ENCODE data around the gene GFI1B. TPM values are rescaled to one million over a fixed set of nuclear protein-coding genes. Genes with fewer than 3 reads are reported as not detected.
A peak's percentile ranks its signal among the peaks of the same experiment; 100 is the strongest.

The GFI1B gene
- total and polyA plus RNA-seq, 4 experiments from 2014 or later, result not detected

GRCh38 chr9:133009906-133010582, 31.6 kb downstream of the GFI1B start:
- Mint-ChIP-seq H3K36me3 (peaks cover 0 to 5% of the 10 kb centered on the region in 2 donors), H3K27ac (no peak overlapping the region), H3K9me3 (peaks cover 0 to 15% (median 9%) of the 10 kb centered on the region in 8 donors), H3K27me3 (peaks cover 20 to 33% of the 10 kb centered on the region in 2 donors), H3K4me1 (no peaks in the 10 kb centered on the region), H3K4me3 (no peak overlapping the region)
- Histone ChIP-seq H3K27me3 (ENCODE audit: insufficient read depth, low read length) (no peaks in the 10 kb centered on the region), H3K27ac (ENCODE audit: low read depth, low read length) (no peak overlapping the region), H3K36me3 (ENCODE audit: insufficient read depth, low read length) (no peaks in the 10 kb centered on the region), H3K9me3 (ENCODE audit: control insufficient read depth in 1 of 2, low read length in 2 of 2) (no peaks in the 10 kb centered on the region), H3K4me1 (ENCODE audit: insufficient read depth, low read length) (no peaks in the 10 kb centered on the region), H3K4me3 (ENCODE audit: low read length in 2 of 2) (no peak overlapping the region)
- POLR2A ChIA-PET (ENCODE audit: partially characterized antibody), result no interaction called here
- intact Hi-C loops (cut with micrococcal nuclease), result no loop called here
- DNase-seq, result no peak
- CTCF ChIA-PET (ENCODE audit: partially characterized antibody), result interaction anchor here (2.5 kb wide), 1 partner anchor 12 kb away, joined by 13 read pairs; no protein-coding TSS in a partner anchor

GRCh38 chr9:133014696-133015095, 36.2 kb downstream of the GFI1B start:
- Mint-ChIP-seq H3K27me3 (peaks cover 10 to 15% of the 10 kb centered on the region in 2 donors), H3K4me3 (no peak overlapping the region), H3K4me1 (no peaks in the 10 kb centered on the region), H3K9me3 (peaks cover 0 to 26% (median 14%) of the 10 kb centered on the region in 8 donors), H3K36me3 (peaks cover 0 to 5% of the 10 kb centered on the region in 2 donors), H3K27ac (peak overlapping the region in 1 of 7 donors; percentile 37)
- H3K4me3 ChIP-seq (ENCODE audit: low read length in 2 of 2), result no peak overlapping the region
- no peaks in the 10 kb centered on the region for H3K36me3 ChIP-seq (ENCODE audit: insufficient read depth, low read length)
- H3K9me3 ChIP-seq (ENCODE audit: control insufficient read depth in 1 of 2, low read length in 2 of 2), result no peaks in the 10 kb centered on the region
- no peak overlapping the region for H3K27ac ChIP-seq (ENCODE audit: low read depth, low read length)
- H3K27me3 ChIP-seq (ENCODE audit: insufficient read depth, low read length), result no peaks in the 10 kb centered on the region
- no peak for DNase-seq
- H3K4me1 ChIP-seq (ENCODE audit: insufficient read depth, low read length), result no peaks in the 10 kb centered on the region
- POLR2A ChIA-PET (ENCODE audit: partially characterized antibody), result no interaction called here
- intact Hi-C loops (cut with micrococcal nuclease), result no loop called here
- CTCF ChIA-PET (ENCODE audit: partially characterized antibody), result no interaction called here

GRCh38 chr9:133023117-133023890, 44.8 kb downstream of the GFI1B start:
- Mint-ChIP-seq H3K27me3 (peaks cover 1 to 3% of the 10 kb centered on the region in 2 donors), H3K4me3 (peak overlapping the region in 1 of 8 donors; percentile 54), H3K36me3 (no peaks in the 10 kb centered on the region), H3K27ac (peak overlapping the region in 2 of 7 donors; percentile 3 to 17), H3K4me1 (peaks cover 4 to 22% (median 16%) of the 10 kb centered on the region in 4 donors), H3K9me3 (no peaks in the 10 kb centered on the region)
- intact Hi-C loops (cut with micrococcal nuclease), result loop anchor here (10.0 kb wide), 1 partner anchor 161 kb away; no protein-coding TSS in a partner anchor
- Histone ChIP-seq H3K4me3 (ENCODE audit: low read length in 2 of 2) (no peak overlapping the region), H3K27me3 (ENCODE audit: insufficient read depth, low read length) (no peaks in the 10 kb centered on the region), H3K36me3 (ENCODE audit: insufficient read depth, low read length) (no peaks in the 10 kb centered on the region), H3K4me1 (ENCODE audit: insufficient read depth, low read length) (peaks cover 15% of the 10 kb centered on the region), H3K9me3 (ENCODE audit: control insufficient read depth in 1 of 2, low read length in 2 of 2) (no peaks in the 10 kb centered on the region), H3K27ac (ENCODE audit: low read depth, low read length) (no peak overlapping the region)
- ChIA-PET CTCF (ENCODE audit: partially characterized antibody) (interaction anchor here (1.3 to 5.1 kb wide), 10 partner anchors 9 to 451 kb away, joined by 3 to 35 read pairs (median 8); partner anchors contain the start of gene GTF3C5), POLR2A (ENCODE audit: partially characterized antibody) (interaction anchor here (1.9 kb wide), 1 partner anchor 121 kb away, joined by 8 read pairs; no protein-coding TSS in a partner anchor)
- peak in 4 of 5 donors; percentile 7 to 58 (median 14) for DNase-seq

- H3K27me3 Mint-ChIP-seq, result peaks cover 1 to 3% of the 10 kb centered on the region in 2 donors
- H3K4me1 Mint-ChIP-seq, result peaks cover 8 to 49% (median 33%) of the 10 kb centered on the region in 4 donors
- peaks cover 0 to 11% of the 10 kb centered on the region in 2 donors for H3K36me3 Mint-ChIP-seq
- Histone ChIP-seq H3K36me3 (ENCODE audit: insufficient read depth, low read length) (no peaks in the 10 kb centered on the region), H3K27ac (ENCODE audit: low read depth, low read length) (no peak overlapping the region), H3K27me3 (ENCODE audit: insufficient read depth, low read length) (no peaks in the 10 kb centered on the region), H3K9me3 (ENCODE audit: control insufficient read depth in 1 of 2, low read length in 2 of 2) (no peaks in the 10 kb centered on the region), H3K4me1 (ENCODE audit: insufficient read depth, low read length) (peaks cover 24% of the 10 kb centered on the region), H3K4me3 (ENCODE audit: low read length in 2 of 2) (no peak overlapping the region)
- H3K4me3 Mint-ChIP-seq, result peak overlapping the region in 2 of 8 donors; percentile 51 to 57
- intact Hi-C loops (cut with micrococcal nuclease), result loop anchor here (10.0 kb wide), 1 partner anchor 158 kb away; no protein-coding TSS in a partner anchor
- ChIA-PET CTCF (ENCODE audit: partially characterized antibody) (no interaction called here), POLR2A (ENCODE audit: partially characterized antibody) (no interaction called here)
- DNase-seq, result no peak
- no peaks in the 10 kb centered on the region for H3K9me3 Mint-ChIP-seq
- no peak overlapping the region for H3K27ac Mint-ChIP-seq
Measured at GRCh38 chr9:133026426-133026825, 47.9 kb downstream of the GFI1B start.

GRCh38 chr9:133027134-133027533, 48.6 kb downstream of the GFI1B start:
- DNase-seq, result no peak
- CTCF ChIA-PET (ENCODE audit: partially characterized antibody), result no interaction called here
- peak overlapping the region in 2 of 8 donors; percentile 36 to 59 for H3K4me3 Mint-ChIP-seq
- H3K4me1 Mint-ChIP-seq, result peaks cover 12 to 56% (median 39%) of the 10 kb centered on the region in 4 donors
- Histone ChIP-seq H3K27me3 (ENCODE audit: insufficient read depth, low read length) (no peaks in the 10 kb centered on the region), H3K4me1 (ENCODE audit: insufficient read depth, low read length) (peaks cover 29% of the 10 kb centered on the region), H3K36me3 (ENCODE audit: insufficient read depth, low read length) (no peaks in the 10 kb centered on the region), H3K4me3 (ENCODE audit: low read length in 2 of 2) (no peak overlapping the region), H3K27ac (ENCODE audit: low read depth, low read length) (no peak overlapping the region), H3K9me3 (ENCODE audit: control insufficient read depth in 1 of 2, low read length in 2 of 2) (no peaks in the 10 kb centered on the region)
- peaks cover 0 to 16% of the 10 kb centered on the region in 2 donors for H3K36me3 Mint-ChIP-seq
- POLR2A ChIA-PET (ENCODE audit: partially characterized antibody), result no interaction called here
- H3K9me3 Mint-ChIP-seq, result no peaks in the 10 kb centered on the region
- intact Hi-C loops (cut with micrococcal nuclease), result loop anchor here (10.0 kb wide), 1 partner anchor 158 kb away; no protein-coding TSS in a partner anchor
- peaks cover 1 to 3% of the 10 kb centered on the region in 2 donors for H3K27me3 Mint-ChIP-seq
- no peak overlapping the region for H3K27ac Mint-ChIP-seq

GRCh38 chr9:133028221-133028620, 49.7 kb downstream of the GFI1B start:
- Mint-ChIP-seq H3K9me3 (no peaks in the 10 kb centered on the region), H3K27ac (peak overlapping the region in 4 of 7 donors; percentile 18 to 44 (median 35)), H3K27me3 (no peaks in the 10 kb centered on the region), H3K36me3 (peaks cover 0 to 24% of the 10 kb centered on the region in 2 donors), H3K4me1 (peaks cover 12 to 56% (median 38%) of the 10 kb centered on the region in 4 donors), H3K4me3 (peak overlapping the region; percentile 42 to 99 (median 98))
- no peak overlapping the region for H3K27ac ChIP-seq (ENCODE audit: low read depth, low read length)
- no peaks in the 10 kb centered on the region for H3K27me3 ChIP-seq (ENCODE audit: insufficient read depth, low read length)
- POLR2A ChIA-PET (ENCODE audit: partially characterized antibody), result no interaction called here
- intact Hi-C loops (cut with micrococcal nuclease), result loop anchor here (10.0 kb wide), 1 partner anchor 157 kb away; no protein-coding TSS in a partner anchor
- peaks cover 29% of the 10 kb centered on the region for H3K4me1 ChIP-seq (ENCODE audit: insufficient read depth, low read length)
- DNase-seq, result no peak
- H3K36me3 ChIP-seq (ENCODE audit: insufficient read depth, low read length), result no peaks in the 10 kb centered on the region
- CTCF ChIA-PET (ENCODE audit: partially characterized antibody), result interaction anchor here (0.5 to 1.2 kb wide), 2 partner anchors 10 to 120 kb away, joined by 4 read pairs; no protein-coding TSS in a partner anchor
- no peak overlapping the region for H3K4me3 ChIP-seq (ENCODE audit: low read length in 2 of 2)
- no peaks in the 10 kb centered on the region for H3K9me3 ChIP-seq (ENCODE audit: control insufficient read depth in 1 of 2, low read length in 2 of 2)
